Transverse colon (tissue), 4 donors: Measurements from ENCODE around the gene FKBP2. TPM values are rescaled to one million over a fixed set of nuclear protein-coding genes. Genes with fewer than 3 reads are reported as not detected.

Experiments used
- DNase-seq: peaks from one replicate; pipeline ENCODE4 v3.0.0-alpha.2; 2019
- H3K27ac ChIP-seq, 4 donors: fragments of 200-600 bp; sonication (generic); 2 replicates each; pipeline ENCODE4 v1.5.1; 2016 to 2018; ENCODE audit warnings: inconsistent platforms in 4 of 4
- H3K27me3 ChIP-seq: fragments of 200-600 bp; sonication (generic); 2 replicates; pipeline ENCODE4 v1.5.1; 2017; ENCODE audit warnings: inconsistent platforms
- H3K36me3 ChIP-seq, 4 donors: fragments of 200-600 bp; sonication (generic); 2 replicates each; pipeline ENCODE4 v1.5.1; 2017 to 2019; ENCODE audit warnings: inconsistent platforms in 4 of 4
- H3K4me1 ChIP-seq, 4 donors: fragments of 200-600 bp; sonication (generic); 2 replicates each; pipeline ENCODE4 v1.5.1; 2017 to 2020; ENCODE audit warnings: inconsistent platforms in 4 of 4
- H3K4me3 ChIP-seq, 4 donors: fragments of 200-600 bp; sonication (generic); 1 replicate in 1 of 4; 2 replicates in 3 of 4; pipeline versions ENCODE4 v1.5.1 to v1.6.1; 2017 to 2019; ENCODE audit warnings: inconsistent platforms in 4 of 4
- H3K9me3 ChIP-seq, 2 donors: fragments of 200-600 bp; sonication (generic); 2 replicates each; pipeline ENCODE4 v1.5.1; 2017 to 2019; ENCODE audit warnings: inconsistent platforms in 2 of 2
- EP300 ChIP-seq: sonication (generic); formaldehyde crosslinking; IDR thresholded peaks from one replicate; pipeline ENCODE4 v1.6.1; 2017; ENCODE audit warnings: antibody characterized with exemption, low read depth
- POLR2A ChIP-seq: fragments of 450-650 bp; IDR thresholded peaks from one replicate; pipeline ENCODE4 v1.6.1; 2016; ENCODE audit warnings: antibody characterized with exemption, mild to moderate bottlenecking, moderate library complexity
- POLR2AphosphoS5 ChIP-seq, 3 donors: sonication (generic); formaldehyde crosslinking; IDR thresholded peaks; one replicate each; pipeline ENCODE4 v1.6.1; 2016; ENCODE audit warnings: antibody characterized with exemption in 3 of 3
- WGBS, 2 donors: methylation state at CpG; one replicate each; pipeline ENCODE4 v1.1.5; 2018; ENCODE audit warnings: low coverage in 1 of 2; 5-methylcytosine and 5-hydroxymethylcytosine counted together
- in situ Hi-C, 4 donors: fragments of 200-750 bp; cut with MboI; loops; one replicate each; pipeline versions ENCODE4 v1.15.0 to v1.15.1; 2017; ENCODE audit warnings: low sequenced_read_pairs in 3 of 4, low pct_ligation_motif_present in 1 of 4, low pct_unique_long_range_greater_than_20kb in 1 of 4
- intact Hi-C: fragments of 100-400 bp; cut with DNase I; formaldehyde crosslinking; loops from one replicate; pipeline ENCODE4 v1.15.1; 2023; ENCODE audit warnings: low total_unique reads
- total RNA-seq, 4 donors: library from RNA; depleted of rRNA; stranded (reverse); fragments of >200 nt; gene quantifications; one replicate each; pipeline ENCODE4 v1.1.0, GENCODE V29; 2016
- TF ChIP-seq, protein P1 (sequence below), 5 experiments: fragments of 200-600 bp in 3 of 5; fragments of 450-650 bp in 2 of 5; sonication (generic) in 3 of 5; IDR thresholded peaks; 1 replicate in 2 of 5; 2 replicates in 3 of 5; pipeline ENCODE4 v1.5.1; 2016 to 2017; ENCODE audit warnings: antibody characterized with exemption in 5 of 5, inconsistent platforms in 3 of 5, mild to moderate bottlenecking in 2 of 5, moderate library complexity in 1 of 5

The FKBP2 gene
- total RNA-seq, 4 donors from 2014 or later, result 63.6 to 203 (median 102) TPM

- peaks cover 15 to 42% (median 29%) of the 10 kb centered on the region in 4 donors for H3K4me1 ChIP-seq
- intact Hi-C loops (loop anchor here (5.0 kb wide), 1 partner anchor 51 kb away; the partner anchor contains the start of gene CATSPERZ), in situ Hi-C loops (no loop called here)
- H3K27me3 ChIP-seq, result no peaks in the 10 kb centered on the region
- TF ChIP-seq, protein P1, sequence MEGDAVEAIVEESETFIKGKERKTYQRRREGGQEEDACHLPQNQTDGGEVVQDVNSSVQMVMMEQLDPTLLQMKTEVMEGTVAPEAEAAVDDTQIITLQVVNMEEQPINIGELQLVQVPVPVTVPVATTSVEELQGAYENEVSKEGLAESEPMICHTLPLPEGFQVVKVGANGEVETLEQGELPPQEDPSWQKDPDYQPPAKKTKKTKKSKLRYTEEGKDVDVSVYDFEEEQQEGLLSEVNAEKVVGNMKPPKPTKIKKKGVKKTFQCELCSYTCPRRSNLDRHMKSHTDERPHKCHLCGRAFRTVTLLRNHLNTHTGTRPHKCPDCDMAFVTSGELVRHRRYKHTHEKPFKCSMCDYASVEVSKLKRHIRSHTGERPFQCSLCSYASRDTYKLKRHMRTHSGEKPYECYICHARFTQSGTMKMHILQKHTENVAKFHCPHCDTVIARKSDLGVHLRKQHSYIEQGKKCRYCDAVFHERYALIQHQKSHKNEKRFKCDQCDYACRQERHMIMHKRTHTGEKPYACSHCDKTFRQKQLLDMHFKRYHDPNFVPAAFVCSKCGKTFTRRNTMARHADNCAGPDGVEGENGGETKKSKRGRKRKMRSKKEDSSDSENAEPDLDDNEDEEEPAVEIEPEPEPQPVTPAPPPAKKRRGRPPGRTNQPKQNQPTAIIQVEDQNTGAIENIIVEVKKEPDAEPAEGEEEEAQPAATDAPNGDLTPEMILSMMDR (IDR thresholded peaks at IDR 0.05), result no peak
- no peak for TF ChIP-seq EP300
- H3K4me3 ChIP-seq, result peak overlapping the region; percentile 65 to 91 (median 86)
- WGBS, 2 donors, result 0% methylated on average over 2 to 18 of the region's 18 CpGs
- DNase-seq, result no peak
- peak overlapping the region; percentile 84 to 91 (median 88) for H3K27ac ChIP-seq
- peaks cover 0 to 19% (median 0%) of the 10 kb centered on the region in 4 donors for H3K36me3 ChIP-seq
- no peaks in the 10 kb centered on the region for H3K9me3 ChIP-seq
These were observed 10.8 kb downstream of the FKBP2 start for GRCh38 chr11:64251753-64252002.

DNA sequence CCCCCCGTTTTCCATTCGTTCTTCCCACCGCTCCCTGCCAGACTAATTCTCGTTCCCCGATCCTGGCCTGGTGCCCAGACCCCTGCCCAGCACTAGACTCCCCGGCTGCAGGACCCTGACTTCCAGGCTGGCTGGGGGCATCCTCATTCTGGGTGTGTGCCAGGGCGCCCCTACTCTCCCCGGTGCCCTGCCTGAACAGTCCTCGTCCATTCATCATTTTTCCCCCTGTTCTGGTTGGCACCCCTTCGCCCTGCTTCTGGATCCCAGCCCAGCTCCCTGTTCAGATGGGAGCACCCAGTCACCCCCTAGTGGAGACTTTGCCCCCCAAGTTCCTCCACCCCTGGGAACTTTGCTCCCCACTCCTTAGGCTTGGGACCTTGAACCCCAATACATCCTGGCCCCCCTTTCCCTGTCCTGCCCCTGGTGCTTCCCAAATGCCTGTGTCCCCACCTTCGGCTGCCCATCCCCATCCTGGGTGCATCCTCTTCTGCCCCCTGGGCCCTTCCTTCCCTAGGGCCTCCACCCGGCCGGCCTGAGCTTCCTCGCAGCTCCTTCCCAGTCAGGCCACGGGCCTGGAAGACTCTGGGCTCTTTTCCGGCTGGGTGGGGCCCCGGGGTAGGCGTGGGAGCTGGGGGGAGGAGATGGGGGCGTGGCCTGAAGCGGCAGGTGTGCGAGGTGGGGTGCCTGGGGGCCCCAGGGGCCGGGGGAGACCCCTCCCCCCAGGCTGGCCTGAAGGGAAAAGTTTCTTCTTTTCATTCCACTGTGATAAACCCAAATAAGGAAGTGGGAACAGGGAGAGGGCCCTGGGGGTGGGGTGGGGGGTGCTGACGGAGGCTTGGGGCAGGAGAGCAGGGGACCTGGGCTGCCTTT is 11.3 kb downstream of the FKBP2 start:
- peak; percentile 89 for DNase-seq
- Histone ChIP-seq H3K36me3 (peaks cover 0 to 20% (median 0%) of the 10 kb centered on the region in 4 donors), H3K27me3 (no peaks in the 10 kb centered on the region), H3K4me3 (peak overlapping the region; percentile 65 to 91 (median 86)), H3K27ac (peak overlapping the region; percentile 84 to 91 (median 88)), H3K4me1 (peaks cover 15 to 42% (median 29%) of the 10 kb centered on the region in 4 donors), H3K9me3 (no peaks in the 10 kb centered on the region)
- in situ Hi-C loops (no loop called here), intact Hi-C loops (loop anchor here (5.0 kb wide), 1 partner anchor 50 kb away; the partner anchor contains the start of gene CATSPERZ)
- WGBS, 2 donors, result 4 to 6% methylated on average over 10 to 23 of the region's 23 CpGs
- TF ChIP-seq, protein P1 (IDR thresholded peaks at IDR 0.05), result peak; percentile 31 to 70 (median 50)
- TF ChIP-seq POLR2AphosphoS5 (IDR thresholded peaks at IDR 0.05) (peak; percentile 74 to 83 (median 77)), POLR2A (peak; percentile 88), EP300 (no peak)

DNA sequence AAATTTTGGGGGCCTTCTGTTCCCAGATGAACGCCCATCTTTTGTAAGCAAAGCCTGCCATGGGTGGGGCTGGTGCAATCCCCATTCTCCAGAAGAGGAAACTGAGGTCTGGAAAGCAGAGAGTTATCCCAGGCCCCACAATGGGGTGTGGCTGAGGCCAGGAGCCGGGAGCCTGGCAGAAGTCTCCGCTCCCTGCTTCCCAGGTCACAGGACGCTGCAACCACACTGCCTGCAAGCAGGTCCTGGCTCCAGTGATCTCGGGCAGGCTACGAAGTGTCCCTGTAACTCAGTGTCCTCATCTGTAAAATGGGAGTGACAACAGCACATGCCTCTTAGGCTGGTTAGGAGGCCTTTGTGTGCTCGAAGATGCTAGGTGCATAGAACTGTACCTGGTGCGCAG is 12.1 kb downstream of the FKBP2 start:
- no peaks in the 10 kb centered on the region for H3K9me3 ChIP-seq
- H3K4me3 ChIP-seq, result peak overlapping the region in 2 of 4 donors; percentile 65 to 86
- no peaks in the 10 kb centered on the region for H3K27me3 ChIP-seq
- H3K27ac ChIP-seq, result peak overlapping the region; percentile 84 to 91 (median 88)
- in situ Hi-C loops, result no loop called here
- 72% methylated on average over 8 of the region's 8 CpGs; no CpG with 5 or more reads in 1 of the 2 donors for WGBS, 2 donors
- no peak for TF ChIP-seq EP300
- no peak for TF ChIP-seq POLR2AphosphoS5 (IDR thresholded peaks at IDR 0.05)
- no peak for TF ChIP-seq POLR2A
- TF ChIP-seq, protein P1 (IDR thresholded peaks at IDR 0.05), result no peak
- DNase-seq, result no peak
- intact Hi-C loops, result loop anchor here (5.0 kb wide), 1 partner anchor 49 kb away; the partner anchor contains the start of gene CATSPERZ
- H3K4me1 ChIP-seq, result peaks cover 15 to 37% (median 23%) of the 10 kb centered on the region in 4 donors
- peaks cover 0 to 20% (median 0%) of the 10 kb centered on the region in 4 donors for H3K36me3 ChIP-seq

DNA sequence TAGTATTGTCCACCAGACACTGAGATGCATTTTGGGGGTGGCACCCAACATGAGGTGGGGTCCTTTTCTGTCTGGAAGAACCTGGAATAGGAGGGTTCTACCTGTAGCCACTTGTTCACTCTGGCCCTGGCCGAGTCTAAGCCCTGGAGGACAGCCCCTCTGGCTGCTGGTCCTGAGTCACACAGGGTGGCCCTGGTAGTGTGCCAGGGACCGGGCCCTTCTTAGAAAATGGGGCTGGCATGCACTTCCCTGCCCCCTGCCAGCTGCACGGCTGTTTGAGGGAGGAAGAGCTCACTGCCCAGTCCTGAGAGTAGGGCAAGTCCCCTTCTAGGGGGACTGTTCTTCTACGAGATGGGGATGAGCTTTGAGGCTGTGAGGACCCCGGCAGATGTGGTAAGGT is 12.6 kb downstream of the FKBP2 start:
- intact Hi-C loops (loop anchor here (5.0 kb wide), 1 partner anchor 49 kb away; the partner anchor contains the start of gene CATSPERZ), in situ Hi-C loops (no loop called here)
- H3K27me3 ChIP-seq, result no peaks in the 10 kb centered on the region
- peak; percentile 19 for DNase-seq
- peak overlapping the region in 1 of 4 donors; percentile 84 for H3K27ac ChIP-seq
- peaks cover 0 to 21% (median 0%) of the 10 kb centered on the region in 4 donors for H3K36me3 ChIP-seq
- TF ChIP-seq EP300 (no peak), POLR2A (no peak), POLR2AphosphoS5 (IDR thresholded peaks at IDR 0.05) (no peak)
- TF ChIP-seq, protein P1 (IDR thresholded peaks at IDR 0.05), result no peak
- H3K4me3 ChIP-seq, result no peak overlapping the region
- WGBS, 2 donors, result 66% methylated on average over 5 of the region's 5 CpGs; no CpG with 5 or more reads in 1 of the 2 donors
- H3K9me3 ChIP-seq, result no peaks in the 10 kb centered on the region
- H3K4me1 ChIP-seq, result peaks cover 15 to 36% (median 23%) of the 10 kb centered on the region in 4 donors
